Right kidney (tissue), 1 donor: ENCODE measurements around the gene BHLHA15.
A peak's percentile ranks its signal among the peaks of the same experiment; 100 is the strongest.

Experiments
- DNase-seq: peaks from one replicate; pipeline ENCODE4 v3.0.0-alpha.2; 2016

Gene BHLHA15

DNA sequence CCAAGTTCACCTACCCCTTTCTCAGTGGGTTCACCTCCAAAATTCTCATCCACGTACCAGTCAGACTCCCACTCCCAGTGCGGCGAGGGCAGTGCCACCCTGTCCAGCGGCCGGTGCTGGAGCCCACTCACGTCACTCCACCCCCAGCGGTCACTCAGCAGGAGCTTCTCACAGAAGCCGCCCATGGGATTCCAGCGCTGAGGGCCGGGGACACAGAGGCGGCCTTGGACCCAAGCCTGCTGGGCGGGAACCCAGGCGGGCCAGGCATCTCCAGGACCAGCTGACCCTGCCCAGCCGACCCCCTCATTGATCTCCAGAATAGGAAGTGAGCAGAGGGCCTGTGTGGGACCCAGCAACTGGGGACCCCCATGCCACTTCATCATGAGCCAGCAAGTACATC lies 33.6 kb downstream of the BHLHA15 start:
- no peak for DNase-seq

- no peak for DNase-seq
Observed at GRCh38 chr7:98248156-98248555, 36.9 kb downstream of the BHLHA15 start.

DNA sequence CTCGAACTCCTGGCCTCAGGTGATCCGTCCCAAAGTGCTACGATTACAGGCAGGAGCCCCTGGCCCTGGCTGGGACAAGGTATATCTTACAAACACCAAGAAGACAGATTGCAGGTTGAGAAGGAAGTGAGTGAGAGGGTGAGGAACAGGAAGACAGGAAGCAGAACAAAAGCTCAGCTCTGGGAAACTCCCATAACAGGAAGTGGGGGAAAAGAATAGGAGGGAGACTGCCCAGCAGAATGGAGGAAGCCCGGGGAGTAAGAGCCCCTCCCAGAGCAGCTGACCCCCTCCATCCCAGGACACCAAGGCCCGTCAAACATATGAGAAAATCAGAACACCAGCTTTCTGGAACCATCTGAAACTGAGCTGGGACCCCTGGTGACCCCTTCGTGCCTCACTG lies 37.9 kb downstream of the BHLHA15 start:
- DNase-seq: no peak

DNA sequence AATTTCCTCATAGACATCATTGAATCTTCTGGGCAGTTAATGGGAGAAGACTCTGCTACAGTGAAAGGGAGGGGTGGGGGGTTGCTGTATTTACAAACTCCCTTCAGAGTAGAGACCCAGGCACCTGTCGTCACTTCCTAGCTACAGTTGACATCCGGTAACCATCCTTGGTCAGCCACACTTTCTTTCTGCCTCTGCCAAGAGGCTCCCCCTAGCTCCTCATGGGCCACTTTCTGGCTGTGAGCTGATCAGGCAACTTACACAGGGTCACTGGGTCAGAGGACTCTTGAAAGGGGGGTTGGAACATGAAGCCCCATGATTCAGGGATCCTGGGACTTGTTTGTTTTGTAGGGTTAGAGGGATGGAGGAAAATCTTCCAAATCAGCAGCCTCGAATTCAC lies 39.5 kb downstream of the BHLHA15 start:
- no peak for DNase-seq

- DNase-seq: no peak
Observed at GRCh38 chr7:98251231-98251600, 40.0 kb downstream of the BHLHA15 start.

- DNase-seq: peak; percentile 91
Observed at GRCh38 chr7:98251601-98252424, 40.6 kb downstream of the BHLHA15 start, which contains the start of gene TECPR1. Gene TECPR1 (minus strand): TSS chr7:98252232. CDS start chr7:98246146, 6,086 bp downstream.

GRCh38 chr7:98252425-98253054 lies 41.3 kb downstream of the BHLHA15 start:
- no peak for DNase-seq

GRCh38 chr7:98254516-98254915 lies 43.3 kb downstream of the BHLHA15 start:
- DNase-seq: no peak

DNA sequence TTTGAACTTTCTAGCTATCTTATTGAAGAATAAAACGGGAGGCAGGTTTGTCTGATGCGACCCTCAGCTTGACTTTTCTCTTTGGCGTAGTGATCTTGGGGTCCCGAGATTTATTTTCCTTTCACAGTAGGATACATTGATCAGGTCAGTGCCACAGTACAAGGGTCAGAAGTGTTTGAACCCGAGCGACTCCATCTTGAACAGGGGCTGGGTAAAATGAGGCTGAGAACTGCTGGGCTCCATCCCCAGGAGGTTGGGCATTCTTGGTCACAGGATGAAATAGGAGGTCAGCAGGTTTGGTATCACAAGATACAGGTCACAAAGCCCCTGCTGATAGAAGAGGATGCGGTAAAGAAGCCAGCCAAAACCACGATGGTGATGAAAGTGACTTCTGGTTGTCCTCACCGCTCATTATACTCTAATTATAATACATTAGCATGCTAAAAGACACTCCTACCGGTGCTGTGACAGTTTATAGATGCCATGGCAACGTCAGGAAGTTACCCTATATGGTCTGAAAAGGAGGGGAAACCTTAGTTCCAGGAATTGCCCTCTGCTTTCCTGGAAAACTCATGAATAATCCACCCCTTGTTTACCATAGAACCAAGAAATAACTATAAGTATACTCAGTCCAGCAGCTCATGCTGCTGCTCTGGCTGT lies 43.8 kb downstream of the BHLHA15 start:
- DNase-seq: no peak

DNA sequence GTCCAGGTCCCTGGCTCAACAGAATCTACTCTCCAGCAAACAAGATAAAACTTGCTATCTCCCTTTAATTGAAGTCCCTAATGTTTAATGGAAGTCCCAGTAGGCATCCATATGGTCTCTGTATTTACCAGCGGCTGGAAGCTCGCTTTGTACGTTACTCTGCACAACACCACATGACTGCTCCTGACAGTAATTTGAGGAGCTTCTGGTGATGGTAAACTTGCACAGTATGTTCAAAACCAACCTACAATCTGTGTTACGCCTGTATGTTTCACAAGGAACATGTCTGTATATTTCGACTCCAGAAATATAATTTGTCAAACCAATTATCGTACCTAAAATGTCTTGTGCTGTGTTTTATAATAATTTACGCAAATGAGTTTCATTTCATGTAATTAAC lies 45.2 kb downstream of the BHLHA15 start:
- DNase-seq: no peak

GRCh38 chr7:98257701-98258100 lies 46.5 kb downstream of the BHLHA15 start:
- no peak for DNase-seq
